WTC11 (cell line): ENCODE data around the gene SMARCD2. TPM values are rescaled to one million over a fixed set of nuclear protein-coding genes. Genes with fewer than 3 reads are reported as not detected.

ENCODE experiments used
- ATAC-seq: fragments of 200-7000 bp; cut with Tn5 transposase; 2 replicates; pipeline ENCODE4 v1.10.0; 2021; ENCODE audit warnings: mild to moderate bottlenecking, moderate library complexity
- CTCF ChIA-PET: fragments of 300-600 bp; sonication (Branson Sonifier 250); formaldehyde crosslinking; loops from one replicate; lab custom pipeline; 2021; ENCODE audit warnings: antibody characterized with exemption; lab: Charles Lee
- POLR2A ChIA-PET: fragments of 350-600 bp; sonication (Branson Sonifier 250); formaldehyde crosslinking; loops from one replicate; lab custom pipeline; 2021; ENCODE audit warnings: antibody characterized with exemption; lab: Charles Lee
- DNase-seq: peaks from one replicate; pipeline ENCODE4 v3.0.0; 2021; ENCODE audit warnings: low spot score
- H3K27ac Mint-ChIP-seq: 2 replicates; pipeline ENCODE4 v1.8.0; 2021; ENCODE audit warnings: mixed read lengths
- H3K27me3 Mint-ChIP-seq: 2 replicates; pipeline ENCODE4 v1.8.0; 2021; ENCODE audit warnings: low read depth, mild to moderate bottlenecking, moderate library complexity, mixed read lengths
- H3K36me3 Mint-ChIP-seq: 2 replicates; pipeline ENCODE4 v1.8.0; 2021; ENCODE audit warnings: mixed read lengths
- H3K4me1 Mint-ChIP-seq: 2 replicates; pipeline ENCODE4 v1.8.0; 2022; ENCODE audit warnings: mixed read lengths
- H3K4me3 Mint-ChIP-seq: 2 replicates; pipeline ENCODE4 v1.8.0; 2021; ENCODE audit warnings: mild to moderate bottlenecking, moderate library complexity, mixed read lengths
- H3K9me3 Mint-ChIP-seq: 2 replicates; pipeline ENCODE4 v1.8.0; 2021; ENCODE audit warnings: mixed read lengths
- ATF1 ChIP-seq: sonication (generic); formaldehyde crosslinking; IDR thresholded peaks from 2 replicates; pipeline ENCODE4 v1.8.1; 2023; ENCODE audit warnings: mild to moderate bottlenecking, moderate library complexity, missing genetic modification reagents
- CREB1 ChIP-seq: sonication (generic); formaldehyde crosslinking; IDR thresholded peaks from 2 replicates; pipeline ENCODE4 v1.8.0; 2023; ENCODE audit warnings: mild to moderate bottlenecking, missing genetic modification reagents
- FOXJ3 ChIP-seq: sonication (generic); formaldehyde crosslinking; IDR thresholded peaks from 2 replicates; pipeline ENCODE4 v1.9.0; 2021; ENCODE audit warnings: missing genetic modification reagents, mild to moderate bottlenecking, borderline replicate concordance
- JUN ChIP-seq: sonication (generic); formaldehyde crosslinking; IDR thresholded peaks from 2 replicates; pipeline ENCODE4 v1.8.0; 2023; ENCODE audit warnings: mild to moderate bottlenecking, missing genetic modification reagents
- NR3C1 ChIP-seq: sonication (generic); formaldehyde crosslinking; conservative IDR thresholded peaks from 2 replicates; pipeline ENCODE4 v1.8.1; 2023; ENCODE audit warnings: low read depth, mild to moderate bottlenecking, missing genetic modification reagents
- OVOL2 ChIP-seq: fragments of 250-450 bp; sonication (Bioruptor Pico); IDR thresholded peaks from 2 replicates; pipeline ENCODE4 v1.9.0; 2021; ENCODE audit warnings: mild to moderate bottlenecking, borderline replicate concordance
- ZNF263 ChIP-seq: sonication (generic); formaldehyde crosslinking; IDR thresholded peaks from 2 replicates; pipeline ENCODE4 v1.8.1; 2022; ENCODE audit warnings: low read depth, mild to moderate bottlenecking, moderate library complexity, missing genetic modification reagents
- ZNF317 ChIP-seq: sonication (generic); formaldehyde crosslinking; IDR thresholded peaks from 2 replicates; pipeline ENCODE4 v1.8.1; 2023; ENCODE audit warnings: low read depth, mild to moderate bottlenecking, moderate library complexity, missing genetic modification reagents, borderline replicate concordance
- ZNF396 ChIP-seq: fragments of 250-450 bp; sonication (Bioruptor Pico); IDR thresholded peaks from 2 replicates; pipeline ENCODE4 v1.8.0; 2021; ENCODE audit warnings: mild to moderate bottlenecking, moderate library complexity, borderline replicate concordance
- ZNF416 ChIP-seq: fragments of 250-450 bp; sonication (Bioruptor Pico); IDR thresholded peaks from 2 replicates; pipeline ENCODE4 v1.9.0; 2021; ENCODE audit warnings: mild to moderate bottlenecking, inconsistent platforms
- total RNA-seq: library from RNA; stranded (reverse); gene quantifications from 3 replicates; pipeline ENCODE4 v1.2.3, GENCODE V29; 2021
- TF ChIP-seq, protein P1 (sequence below): sonication (generic); formaldehyde crosslinking; conservative IDR thresholded peaks from 2 replicates; pipeline ENCODE4 v1.8.1; 2022; ENCODE audit warnings: mild to moderate bottlenecking, missing genetic modification reagents
- TF ChIP-seq, protein P2 (sequence below): sonication (generic); formaldehyde crosslinking; IDR thresholded peaks from 2 replicates; pipeline ENCODE4 v1.8.0; 2023; ENCODE audit warnings: missing genetic modification reagents
- TF ChIP-seq, protein P3 (sequence below): sonication (generic); formaldehyde crosslinking; IDR thresholded peaks from 2 replicates; pipeline ENCODE4 v1.8.1; 2023; ENCODE audit warnings: mild to moderate bottlenecking, missing genetic modification reagents
- TF ChIP-seq, protein P4 (sequence below): sonication (generic); formaldehyde crosslinking; IDR thresholded peaks from 2 replicates; pipeline ENCODE4 v1.8.0; 2022; ENCODE audit warnings: mild to moderate bottlenecking, missing genetic modification reagents
- TF ChIP-seq, protein P5 (sequence below): sonication (generic); formaldehyde crosslinking; IDR thresholded peaks from 2 replicates; pipeline ENCODE4 v1.8.1; 2022; ENCODE audit warnings: low read depth, missing genetic modification reagents, borderline replicate concordance
- TF ChIP-seq, protein P6 (sequence below): fragments of 250-450 bp; sonication (Bioruptor Pico); IDR thresholded peaks from 2 replicates; pipeline ENCODE4 v1.9.0; 2021; ENCODE audit warnings: moderate library complexity, mild to moderate bottlenecking, inconsistent platforms, borderline replicate concordance
- TF ChIP-seq, protein P7 (sequence below): sonication (generic); formaldehyde crosslinking; IDR thresholded peaks from 2 replicates; pipeline ENCODE4 v1.8.0; 2022; ENCODE audit warnings: mild to moderate bottlenecking, missing genetic modification reagents
- TF ChIP-seq, protein P8 (sequence below): sonication (generic); formaldehyde crosslinking; IDR thresholded peaks from 2 replicates; pipeline ENCODE4 v1.8.0; 2023; ENCODE audit warnings: missing genetic modification reagents, mild to moderate bottlenecking, borderline replicate concordance
- TF ChIP-seq, protein P9 (sequence below): fragments of 250-450 bp; sonication (Bioruptor Pico); IDR thresholded peaks from 2 replicates; pipeline ENCODE4 v1.9.0; 2021; ENCODE audit warnings: mild to moderate bottlenecking

SMARCD2 gene
- total RNA-seq, 1 experiment from 2014 or later, result 106 TPM

DNA sequence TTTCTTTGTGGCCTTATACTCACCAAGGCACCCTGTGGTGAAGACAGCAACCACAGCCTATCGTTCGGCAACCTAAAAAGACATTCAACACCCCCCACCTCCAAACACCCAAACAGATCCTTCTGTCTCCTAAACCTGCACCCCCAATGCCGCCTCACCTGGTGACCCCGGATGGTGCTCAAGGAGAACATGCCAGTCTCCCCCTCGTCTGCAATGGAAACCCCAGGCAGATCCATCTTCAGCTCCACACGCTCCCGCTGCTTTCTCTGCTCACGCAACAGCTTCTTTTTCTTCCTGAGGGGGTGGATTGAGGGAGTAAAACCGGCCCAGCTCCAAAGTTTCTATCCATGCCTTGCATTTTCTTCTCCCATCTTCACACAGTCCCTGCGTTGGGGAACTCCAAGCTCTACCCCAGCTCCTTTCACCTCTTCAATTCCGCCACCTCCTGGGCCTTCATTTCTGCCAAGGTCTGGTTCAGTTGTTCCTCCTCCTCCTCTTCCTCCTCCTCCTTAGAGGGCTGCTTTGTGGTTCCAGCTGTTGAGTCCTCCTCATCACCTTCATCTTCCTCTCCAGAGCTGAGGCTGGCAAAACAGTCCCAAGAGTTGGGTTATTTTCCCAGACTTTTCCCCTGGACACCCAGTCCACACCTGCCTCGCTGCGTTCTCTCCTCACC lies 18.7 kb downstream of the SMARCD2 start:
- ATAC-seq (no peak), DNase-seq (no peak)
- peaks cover 18% of the 10 kb centered on the region for H3K4me1 Mint-ChIP-seq
- 0 out of 2 replicates have a peak overlapping the region, but pooled peaks have one; percentile 50 for H3K27ac Mint-ChIP-seq
- TF ChIP-seq, protein P1, sequence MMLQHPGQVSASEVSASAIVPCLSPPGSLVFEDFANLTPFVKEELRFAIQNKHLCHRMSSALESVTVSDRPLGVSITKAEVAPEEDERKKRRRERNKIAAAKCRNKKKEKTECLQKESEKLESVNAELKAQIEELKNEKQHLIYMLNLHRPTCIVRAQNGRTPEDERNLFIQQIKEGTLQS (CRISPR knock-in tag), result no peak
- no peak for TF ChIP-seq FOXJ3 (CRISPR knock-in tag)
- no peak for TF ChIP-seq ATF1 (CRISPR knock-in tag)
- TF ChIP-seq JUN, result no peak
- TF ChIP-seq ZNF416, result no peak
- TF ChIP-seq, protein P2, sequence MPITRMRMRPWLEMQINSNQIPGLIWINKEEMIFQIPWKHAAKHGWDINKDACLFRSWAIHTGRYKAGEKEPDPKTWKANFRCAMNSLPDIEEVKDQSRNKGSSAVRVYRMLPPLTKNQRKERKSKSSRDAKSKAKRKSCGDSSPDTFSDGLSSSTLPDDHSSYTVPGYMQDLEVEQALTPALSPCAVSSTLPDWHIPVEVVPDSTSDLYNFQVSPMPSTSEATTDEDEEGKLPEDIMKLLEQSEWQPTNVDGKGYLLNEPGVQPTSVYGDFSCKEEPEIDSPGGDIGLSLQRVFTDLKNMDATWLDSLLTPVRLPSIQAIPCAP (CRISPR knock-in tag), result no peak
- TF ChIP-seq, protein P3, sequence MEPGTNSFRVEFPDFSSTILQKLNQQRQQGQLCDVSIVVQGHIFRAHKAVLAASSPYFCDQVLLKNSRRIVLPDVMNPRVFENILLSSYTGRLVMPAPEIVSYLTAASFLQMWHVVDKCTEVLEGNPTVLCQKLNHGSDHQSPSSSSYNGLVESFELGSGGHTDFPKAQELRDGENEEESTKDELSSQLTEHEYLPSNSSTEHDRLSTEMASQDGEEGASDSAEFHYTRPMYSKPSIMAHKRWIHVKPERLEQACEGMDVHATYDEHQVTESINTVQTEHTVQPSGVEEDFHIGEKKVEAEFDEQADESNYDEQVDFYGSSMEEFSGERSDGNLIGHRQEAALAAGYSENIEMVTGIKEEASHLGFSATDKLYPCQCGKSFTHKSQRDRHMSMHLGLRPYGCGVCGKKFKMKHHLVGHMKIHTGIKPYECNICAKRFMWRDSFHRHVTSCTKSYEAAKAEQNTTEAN (CRISPR knock-in tag), result no peak
- no peak for TF ChIP-seq NR3C1 (CRISPR knock-in tag)
- TF ChIP-seq, protein P4, sequence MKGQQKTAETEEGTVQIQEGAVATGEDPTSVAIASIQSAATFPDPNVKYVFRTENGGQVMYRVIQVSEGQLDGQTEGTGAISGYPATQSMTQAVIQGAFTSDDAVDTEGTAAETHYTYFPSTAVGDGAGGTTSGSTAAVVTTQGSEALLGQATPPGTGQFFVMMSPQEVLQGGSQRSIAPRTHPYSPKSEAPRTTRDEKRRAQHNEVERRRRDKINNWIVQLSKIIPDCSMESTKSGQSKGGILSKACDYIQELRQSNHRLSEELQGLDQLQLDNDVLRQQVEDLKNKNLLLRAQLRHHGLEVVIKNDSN, result no peak
- TF ChIP-seq, protein P5, sequence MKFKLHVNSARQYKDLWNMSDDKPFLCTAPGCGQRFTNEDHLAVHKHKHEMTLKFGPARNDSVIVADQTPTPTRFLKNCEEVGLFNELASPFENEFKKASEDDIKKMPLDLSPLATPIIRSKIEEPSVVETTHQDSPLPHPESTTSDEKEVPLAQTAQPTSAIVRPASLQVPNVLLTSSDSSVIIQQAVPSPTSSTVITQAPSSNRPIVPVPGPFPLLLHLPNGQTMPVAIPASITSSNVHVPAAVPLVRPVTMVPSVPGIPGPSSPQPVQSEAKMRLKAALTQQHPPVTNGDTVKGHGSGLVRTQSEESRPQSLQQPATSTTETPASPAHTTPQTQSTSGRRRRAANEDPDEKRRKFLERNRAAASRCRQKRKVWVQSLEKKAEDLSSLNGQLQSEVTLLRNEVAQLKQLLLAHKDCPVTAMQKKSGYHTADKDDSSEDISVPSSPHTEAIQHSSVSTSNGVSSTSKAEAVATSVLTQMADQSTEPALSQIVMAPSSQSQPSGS (CRISPR knock-in tag), result no peak
- TF ChIP-seq, protein P6, sequence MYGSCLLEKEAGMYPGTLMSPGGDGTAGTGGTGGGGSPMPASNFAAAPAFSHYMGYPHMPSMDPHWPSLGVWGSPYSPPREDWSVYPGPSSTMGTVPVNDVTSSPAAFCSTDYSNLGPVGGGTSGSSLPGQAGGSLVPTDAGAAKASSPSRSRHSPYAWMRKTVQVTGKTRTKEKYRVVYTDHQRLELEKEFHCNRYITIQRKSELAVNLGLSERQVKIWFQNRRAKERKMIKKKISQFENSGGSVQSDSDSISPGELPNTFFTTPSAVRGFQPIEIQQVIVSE (CRISPR knock-in tag), result no peak
- TF ChIP-seq, protein P7, sequence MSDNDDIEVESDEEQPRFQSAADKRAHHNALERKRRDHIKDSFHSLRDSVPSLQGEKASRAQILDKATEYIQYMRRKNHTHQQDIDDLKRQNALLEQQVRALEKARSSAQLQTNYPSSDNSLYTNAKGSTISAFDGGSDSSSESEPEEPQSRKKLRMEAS (CRISPR knock-in tag), result no peak
- no peak for TF ChIP-seq ZNF317
- no peak for TF ChIP-seq CREB1 (CRISPR knock-in tag)
- TF ChIP-seq OVOL2 (CRISPR knock-in tag), result no peak
- TF ChIP-seq ZNF396, result no peak
- TF ChIP-seq ZNF263 (CRISPR knock-in tag), result no peak
- TF ChIP-seq, protein P8, sequence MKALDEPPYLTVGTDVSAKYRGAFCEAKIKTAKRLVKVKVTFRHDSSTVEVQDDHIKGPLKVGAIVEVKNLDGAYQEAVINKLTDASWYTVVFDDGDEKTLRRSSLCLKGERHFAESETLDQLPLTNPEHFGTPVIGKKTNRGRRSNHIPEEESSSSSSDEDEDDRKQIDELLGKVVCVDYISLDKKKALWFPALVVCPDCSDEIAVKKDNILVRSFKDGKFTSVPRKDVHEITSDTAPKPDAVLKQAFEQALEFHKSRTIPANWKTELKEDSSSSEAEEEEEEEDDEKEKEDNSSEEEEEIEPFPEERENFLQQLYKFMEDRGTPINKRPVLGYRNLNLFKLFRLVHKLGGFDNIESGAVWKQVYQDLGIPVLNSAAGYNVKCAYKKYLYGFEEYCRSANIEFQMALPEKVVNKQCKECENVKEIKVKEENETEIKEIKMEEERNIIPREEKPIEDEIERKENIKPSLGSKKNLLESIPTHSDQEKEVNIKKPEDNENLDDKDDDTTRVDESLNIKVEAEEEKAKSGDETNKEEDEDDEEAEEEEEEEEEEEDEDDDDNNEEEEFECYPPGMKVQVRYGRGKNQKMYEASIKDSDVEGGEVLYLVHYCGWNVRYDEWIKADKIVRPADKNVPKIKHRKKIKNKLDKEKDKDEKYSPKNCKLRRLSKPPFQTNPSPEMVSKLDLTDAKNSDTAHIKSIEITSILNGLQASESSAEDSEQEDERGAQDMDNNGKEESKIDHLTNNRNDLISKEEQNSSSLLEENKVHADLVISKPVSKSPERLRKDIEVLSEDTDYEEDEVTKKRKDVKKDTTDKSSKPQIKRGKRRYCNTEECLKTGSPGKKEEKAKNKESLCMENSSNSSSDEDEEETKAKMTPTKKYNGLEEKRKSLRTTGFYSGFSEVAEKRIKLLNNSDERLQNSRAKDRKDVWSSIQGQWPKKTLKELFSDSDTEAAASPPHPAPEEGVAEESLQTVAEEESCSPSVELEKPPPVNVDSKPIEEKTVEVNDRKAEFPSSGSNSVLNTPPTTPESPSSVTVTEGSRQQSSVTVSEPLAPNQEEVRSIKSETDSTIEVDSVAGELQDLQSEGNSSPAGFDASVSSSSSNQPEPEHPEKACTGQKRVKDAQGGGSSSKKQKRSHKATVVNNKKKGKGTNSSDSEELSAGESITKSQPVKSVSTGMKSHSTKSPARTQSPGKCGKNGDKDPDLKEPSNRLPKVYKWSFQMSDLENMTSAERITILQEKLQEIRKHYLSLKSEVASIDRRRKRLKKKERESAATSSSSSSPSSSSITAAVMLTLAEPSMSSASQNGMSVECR (CRISPR knock-in tag), result no peak
- TF ChIP-seq, protein P9, sequence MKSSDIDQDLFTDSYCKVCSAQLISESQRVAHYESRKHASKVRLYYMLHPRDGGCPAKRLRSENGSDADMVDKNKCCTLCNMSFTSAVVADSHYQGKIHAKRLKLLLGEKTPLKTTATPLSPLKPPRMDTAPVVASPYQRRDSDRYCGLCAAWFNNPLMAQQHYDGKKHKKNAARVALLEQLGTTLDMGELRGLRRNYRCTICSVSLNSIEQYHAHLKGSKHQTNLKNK (CRISPR knock-in tag), result no peak
- H3K36me3 Mint-ChIP-seq, result peaks cover 76% of the 10 kb centered on the region
- H3K9me3 Mint-ChIP-seq, result no peaks in the 10 kb centered on the region
- no peaks in the 10 kb centered on the region; the same call in 1 of the 2 replicates for H3K27me3 Mint-ChIP-seq
- peak overlapping the region; percentile 25; the same call in 1 of the 2 replicates for H3K4me3 Mint-ChIP-seq
- CTCF ChIA-PET, result no interaction called here
- POLR2A ChIA-PET, result interaction anchor here (1.2 kb wide), 1 partner anchor 50 kb away, joined by 5 read pairs; the partner anchor contains the start of genes CCDC47 and DDX42
